Stimulated activated CD4-positive, alpha-beta T cell treated with anti-CD3 and anti-CD28 coated beads, TNF-alpha, amount 100 ng/mL, for 24 hours (primary cell): ENCODE data around the gene PSMC3IP.
"Not testable (repeated sequence)": the region's sequence is repeated elsewhere in the genome, so short reads cannot be mapped to it uniquely, and the experiment has no call there.

Experiments
- DNase-seq, 3 experiments: peaks; one replicate each; pipeline ENCODE4 v3.0.0-alpha.2; 2020; ENCODE audit warnings: low read depth in 3 of 3

Gene PSMC3IP, protein sequence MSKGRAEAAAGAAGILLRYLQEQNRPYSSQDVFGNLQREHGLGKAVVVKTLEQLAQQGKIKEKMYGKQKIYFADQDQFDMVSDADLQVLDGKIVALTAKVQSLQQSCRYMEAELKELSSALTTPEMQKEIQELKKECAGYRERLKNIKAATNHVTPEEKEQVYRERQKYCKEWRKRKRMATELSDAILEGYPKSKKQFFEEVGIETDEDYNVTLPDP

DNA sequence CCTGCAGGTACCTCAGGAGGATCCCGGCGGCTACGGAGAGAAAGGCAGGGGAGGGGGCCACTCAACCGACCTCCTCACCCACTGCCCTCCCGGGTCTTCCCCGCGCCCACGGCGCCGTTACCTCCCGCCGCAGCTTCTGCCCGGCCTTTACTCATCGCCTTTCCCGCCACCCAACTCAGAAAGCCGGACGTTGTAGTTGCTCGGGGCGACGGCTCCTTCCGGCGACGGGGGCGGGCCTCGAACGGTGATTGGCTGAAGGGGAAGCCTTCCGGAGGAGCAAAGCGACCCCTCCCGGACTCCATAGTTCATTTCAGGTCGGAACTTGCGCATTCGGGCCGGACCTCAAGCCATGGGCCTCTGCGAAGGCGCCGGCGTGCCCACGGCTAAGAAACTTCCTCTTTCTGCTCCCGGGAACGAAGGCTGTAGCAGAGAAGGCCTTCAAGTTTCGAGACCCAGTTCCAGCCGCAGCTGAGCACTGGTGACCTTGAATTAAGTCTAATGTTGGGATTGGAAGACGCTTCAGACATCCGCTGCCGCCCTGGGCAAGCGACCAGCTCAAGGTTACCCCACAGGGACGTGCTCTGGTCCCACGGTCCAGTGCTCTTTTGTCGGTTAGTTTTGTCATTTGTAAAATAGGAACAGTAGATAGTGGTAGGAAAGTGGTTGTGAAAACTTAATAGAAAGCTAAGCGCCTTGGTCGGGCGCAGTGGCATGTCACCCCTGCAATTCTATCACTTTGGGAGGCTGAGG, at the start of gene PSMC3IP:
Gene PSMC3IP (minus strand): TSS at position 198 of the 750 bp plus-strand sequence. CDS start 43 bp downstream, at position 155.
- DNase-seq, result peak; percentile 89 to 97 (median 90)

DNA sequence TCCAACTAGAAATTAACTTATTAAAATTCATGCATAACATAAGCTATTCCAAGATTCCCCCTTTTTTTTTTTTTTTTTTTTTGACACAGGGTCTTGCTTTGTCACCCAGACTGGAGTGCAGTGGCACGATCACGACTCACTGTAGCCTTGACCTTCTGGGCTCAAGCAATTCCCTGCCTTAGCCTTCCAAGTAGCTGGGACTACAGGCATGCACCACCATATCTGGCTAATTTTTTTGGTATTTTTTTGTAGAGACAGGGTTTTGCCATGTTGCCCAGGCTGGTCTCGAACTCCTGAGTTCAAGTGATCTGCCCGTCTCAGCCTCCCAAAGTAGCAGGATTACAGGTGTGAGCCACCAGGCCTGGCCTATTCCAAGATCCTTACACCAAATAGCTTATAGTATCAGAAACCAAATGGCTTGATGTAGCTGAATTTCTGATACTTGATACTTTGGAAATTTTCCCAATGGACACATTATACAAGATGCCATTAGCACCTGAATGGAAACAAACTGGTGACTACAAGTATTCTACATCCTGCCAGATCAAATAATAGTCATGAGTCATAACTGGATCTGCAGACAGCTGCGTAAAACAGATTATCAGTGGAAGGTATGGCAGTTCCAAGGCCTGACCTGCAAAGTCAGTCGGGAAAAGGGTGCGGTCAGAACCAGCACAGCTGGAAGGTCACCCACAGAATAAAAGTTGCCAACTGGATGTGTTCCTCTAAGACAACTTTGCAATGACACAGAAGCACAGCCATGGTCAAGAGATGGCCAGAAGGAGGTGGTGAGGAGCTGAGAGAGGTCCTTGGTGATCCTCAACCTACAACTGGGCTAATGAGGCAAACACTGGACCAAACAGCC, 46.4 kb upstream of the PSMC3IP start:
- DNase-seq, result no peak

DNA sequence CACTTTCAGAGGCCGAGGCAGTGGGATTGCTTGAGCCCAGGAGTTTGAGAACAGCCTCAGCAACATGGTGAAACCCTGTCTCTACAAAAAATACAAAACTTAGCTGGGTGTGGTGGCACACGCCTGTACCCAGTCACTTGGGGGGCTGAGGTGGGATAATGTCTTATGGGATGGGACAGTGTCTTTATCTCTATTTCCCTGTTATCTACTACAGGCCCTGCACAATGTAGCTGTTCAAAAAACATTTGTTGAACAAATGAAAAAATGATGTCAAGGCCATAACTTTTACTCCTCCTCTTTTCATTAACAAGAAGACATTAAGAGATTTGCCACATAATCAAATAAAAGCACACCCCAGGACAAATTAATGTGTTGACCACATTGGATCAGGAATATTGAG, 45.7 kb upstream of the PSMC3IP start:
- no peak for DNase-seq

DNA sequence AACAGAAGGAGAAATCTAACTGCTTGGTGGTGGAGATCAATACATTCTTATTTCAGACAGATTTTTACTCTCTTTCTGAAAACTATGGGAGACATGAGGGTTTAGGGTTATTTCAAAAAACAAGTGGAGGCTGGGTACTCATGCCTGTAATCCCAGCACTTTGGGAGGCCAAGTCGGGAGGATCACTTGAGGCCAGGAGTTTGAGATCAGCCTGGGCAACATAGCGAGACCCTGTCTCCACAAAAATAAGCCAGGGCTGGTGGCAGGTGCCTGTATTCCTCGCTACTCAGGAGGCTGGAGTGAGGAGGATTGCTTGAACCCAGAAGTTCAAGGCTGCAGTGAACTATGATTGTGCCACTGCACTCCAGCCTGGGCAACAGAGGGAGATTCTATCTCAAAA, 44.5 kb upstream of the PSMC3IP start:
- DNase-seq, result not testable (repeated sequence)

DNA sequence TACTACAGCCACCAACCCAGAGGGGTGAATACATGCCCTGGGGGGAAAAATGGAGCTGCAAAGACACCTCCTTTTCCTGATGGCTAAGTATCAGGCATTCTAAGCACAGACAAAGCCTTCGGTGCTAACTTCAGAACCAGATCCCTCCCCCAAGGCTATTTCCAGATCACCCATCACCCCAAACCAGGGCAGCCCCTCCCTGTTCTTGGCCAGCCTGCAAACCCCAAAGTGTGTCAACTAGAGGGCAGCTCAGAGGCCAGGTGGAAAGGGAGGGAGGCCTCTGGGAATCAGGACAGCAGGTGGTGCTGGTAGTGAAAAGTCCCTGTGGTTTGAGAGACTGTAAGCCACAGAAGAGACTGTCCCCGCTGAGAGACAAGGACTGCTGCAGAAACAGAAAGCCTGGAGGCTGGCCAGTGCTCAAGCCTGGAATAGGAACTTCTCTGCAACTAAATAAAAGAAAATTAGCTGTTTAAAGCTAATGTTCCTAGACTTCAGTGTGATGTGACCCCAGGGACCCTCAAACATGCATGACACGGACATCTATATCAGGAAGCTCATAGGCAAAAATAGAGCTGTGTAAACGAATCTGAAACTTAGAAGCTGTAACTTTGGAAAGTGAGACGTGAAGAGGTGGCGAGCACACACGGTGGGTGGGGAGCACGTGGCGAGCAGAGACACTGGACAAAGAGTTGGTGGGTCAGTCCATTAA, 41.1 kb upstream of the PSMC3IP start:
- DNase-seq, result no peak

DNA sequence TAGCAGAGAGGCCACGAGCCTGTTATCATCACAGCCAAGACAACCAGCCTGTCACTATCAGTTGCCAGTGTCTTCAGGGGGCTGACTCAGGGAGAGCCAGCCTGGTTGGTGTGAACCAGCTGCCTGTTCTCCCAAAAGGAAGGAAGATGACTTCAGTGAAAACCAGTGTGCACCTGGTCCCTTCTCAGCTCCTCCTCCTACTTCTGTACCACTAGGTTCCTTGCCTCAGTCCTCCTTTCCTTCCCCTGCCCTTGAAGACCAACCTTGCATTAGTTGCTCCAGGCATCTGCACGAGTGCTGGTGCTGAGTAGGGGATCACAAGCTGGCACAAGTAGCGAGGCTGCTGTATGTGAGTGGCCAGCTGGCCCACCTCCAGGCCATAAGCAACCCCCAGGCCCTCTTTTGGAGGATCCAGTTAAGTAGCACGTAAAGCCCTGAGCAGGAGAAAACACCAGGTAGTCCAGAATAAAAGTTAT, 40.5 kb upstream of the PSMC3IP start:
- no peak for DNase-seq

DNA sequence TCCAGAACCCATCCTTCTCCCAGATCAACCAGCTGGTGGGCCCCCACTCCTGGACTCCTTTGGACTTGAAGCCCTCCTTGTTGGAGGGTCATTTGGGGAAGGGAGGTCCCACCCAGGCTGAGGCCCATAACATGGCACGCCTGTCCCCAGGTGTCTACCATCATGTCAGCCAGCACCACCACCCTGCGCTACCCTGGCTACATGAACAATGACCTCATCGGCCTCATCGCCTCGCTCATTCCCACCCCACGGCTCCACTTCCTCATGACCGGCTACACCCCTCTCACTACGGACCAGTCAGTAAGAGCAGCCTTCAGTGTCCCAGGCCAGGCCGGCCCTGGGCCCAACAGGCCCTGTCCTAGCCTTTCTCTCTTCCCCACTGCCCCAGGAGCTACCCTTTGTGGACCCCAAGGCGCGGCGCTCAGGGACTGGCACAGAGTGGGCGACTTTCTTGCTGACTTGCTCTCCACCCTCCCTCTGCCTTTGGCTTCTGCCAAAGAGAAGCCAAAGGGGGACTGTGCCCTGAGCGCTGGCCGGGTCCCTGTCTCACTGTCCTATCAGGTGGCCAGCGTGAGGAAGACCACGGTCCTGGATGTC, 36.3 kb upstream of the PSMC3IP start:
- no peak for DNase-seq

DNA sequence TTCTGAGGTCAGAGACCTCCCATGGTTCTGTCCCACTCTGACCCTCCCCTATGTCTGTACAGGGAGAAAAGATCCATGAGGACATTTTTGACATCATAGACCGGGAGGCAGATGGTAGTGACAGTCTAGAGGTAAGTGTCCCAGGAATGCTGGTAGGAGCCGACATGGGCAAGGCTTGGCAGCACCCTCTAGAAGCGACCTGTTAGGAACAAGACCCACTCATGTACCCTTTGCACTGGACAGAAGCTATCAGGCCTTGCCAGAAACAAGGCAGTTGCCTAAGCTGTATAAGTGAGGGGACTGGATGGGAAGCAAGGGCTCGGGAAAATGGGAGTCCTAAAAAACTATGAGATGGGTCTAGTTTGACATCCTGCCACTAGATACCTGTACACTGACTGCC, 34.5 kb upstream of the PSMC3IP start:
- DNase-seq, result no peak

DNA sequence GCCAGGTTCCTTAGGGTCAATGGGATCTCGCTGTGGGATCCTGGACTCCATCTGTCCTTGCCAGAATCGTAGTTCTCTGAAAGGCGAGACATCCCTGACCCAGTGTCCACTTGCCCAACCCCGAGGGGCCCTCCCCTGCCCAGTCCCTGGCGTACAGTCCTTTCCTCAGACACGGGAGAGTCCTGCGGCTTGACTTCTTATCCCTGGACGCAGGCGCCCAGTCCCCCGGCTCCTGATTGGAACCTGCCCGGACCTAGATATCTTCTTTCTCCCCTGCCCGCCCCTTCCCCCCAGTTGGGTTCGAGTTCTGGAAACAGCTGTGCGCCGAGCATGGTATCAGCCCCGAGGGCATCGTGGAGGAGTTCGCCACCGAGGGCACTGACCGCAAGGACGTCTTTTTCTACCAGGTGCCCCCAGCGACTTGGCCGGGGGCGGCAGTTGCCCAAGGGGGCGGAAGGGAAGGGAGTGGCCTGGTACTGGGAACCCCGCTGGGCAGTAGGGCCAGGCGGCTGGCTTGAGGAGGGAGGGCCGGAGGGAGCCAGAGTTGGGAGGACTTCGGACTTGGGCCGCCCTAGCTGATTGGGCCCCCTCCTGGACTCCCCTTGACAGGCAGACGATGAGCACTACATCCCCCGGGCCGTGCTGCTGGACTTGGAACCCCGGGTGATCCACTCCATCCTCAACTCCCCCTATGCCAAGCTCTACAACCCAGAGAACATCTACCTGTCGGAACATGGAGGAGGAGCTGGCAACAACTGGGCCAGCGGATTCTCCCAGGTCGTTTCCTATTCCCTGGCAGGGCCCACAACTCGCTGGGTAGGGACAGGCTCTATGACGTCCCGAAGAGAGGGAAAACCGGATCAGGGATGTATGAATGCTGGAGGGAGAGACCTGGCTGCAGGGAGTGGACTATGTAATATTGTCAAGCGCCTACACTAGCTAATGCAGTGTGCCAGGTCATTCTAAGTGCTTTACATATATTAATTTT, 32.6 kb upstream of the PSMC3IP start:
- peak in 2 of 3 experiments; percentile 2 to 22 for DNase-seq

DNA sequence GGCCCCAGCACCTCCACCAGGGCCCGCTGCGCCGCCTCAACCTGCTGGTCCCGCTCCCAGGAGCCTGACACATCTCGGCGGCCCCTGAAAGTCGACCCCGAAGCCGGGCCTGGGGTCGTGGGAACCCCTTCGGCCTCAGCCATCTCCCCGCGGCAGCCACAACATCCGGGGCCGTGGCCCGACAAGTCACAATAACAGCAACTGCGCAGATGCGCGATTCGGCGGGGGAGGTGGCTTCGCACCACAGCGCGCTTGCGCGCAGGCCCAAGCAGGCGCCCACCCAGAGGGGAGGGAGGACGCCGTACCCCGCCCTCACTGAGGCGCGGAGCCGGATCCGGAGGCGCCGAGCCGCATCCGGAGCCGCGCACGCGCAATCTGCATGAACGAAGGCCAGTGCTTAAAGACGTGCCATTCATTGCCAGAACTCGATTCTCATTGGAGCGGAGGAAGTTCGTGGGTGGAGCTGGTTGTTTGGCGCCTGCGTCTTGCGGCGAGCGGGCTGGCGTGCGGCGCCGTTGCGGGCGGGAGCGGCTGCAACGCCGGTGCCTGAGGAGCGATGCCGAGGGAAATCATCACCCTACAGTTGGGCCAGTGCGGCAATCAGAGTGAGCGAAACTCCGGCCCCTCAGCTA, 31.8 kb upstream of the PSMC3IP start, which contains the start of the genes RETREG3 and TUBG1:
Gene RETREG3 (minus strand): TSS at position 193 of the 632 bp plus-strand sequence. CDS start 50 bp downstream, at position 143.
Gene TUBG1 (plus strand): TSS at position 502 of the 632 bp plus-strand sequence. CDS start 55 bp downstream, at position 557.
- peak; percentile 98 to 99 (median 98) for DNase-seq

DNA sequence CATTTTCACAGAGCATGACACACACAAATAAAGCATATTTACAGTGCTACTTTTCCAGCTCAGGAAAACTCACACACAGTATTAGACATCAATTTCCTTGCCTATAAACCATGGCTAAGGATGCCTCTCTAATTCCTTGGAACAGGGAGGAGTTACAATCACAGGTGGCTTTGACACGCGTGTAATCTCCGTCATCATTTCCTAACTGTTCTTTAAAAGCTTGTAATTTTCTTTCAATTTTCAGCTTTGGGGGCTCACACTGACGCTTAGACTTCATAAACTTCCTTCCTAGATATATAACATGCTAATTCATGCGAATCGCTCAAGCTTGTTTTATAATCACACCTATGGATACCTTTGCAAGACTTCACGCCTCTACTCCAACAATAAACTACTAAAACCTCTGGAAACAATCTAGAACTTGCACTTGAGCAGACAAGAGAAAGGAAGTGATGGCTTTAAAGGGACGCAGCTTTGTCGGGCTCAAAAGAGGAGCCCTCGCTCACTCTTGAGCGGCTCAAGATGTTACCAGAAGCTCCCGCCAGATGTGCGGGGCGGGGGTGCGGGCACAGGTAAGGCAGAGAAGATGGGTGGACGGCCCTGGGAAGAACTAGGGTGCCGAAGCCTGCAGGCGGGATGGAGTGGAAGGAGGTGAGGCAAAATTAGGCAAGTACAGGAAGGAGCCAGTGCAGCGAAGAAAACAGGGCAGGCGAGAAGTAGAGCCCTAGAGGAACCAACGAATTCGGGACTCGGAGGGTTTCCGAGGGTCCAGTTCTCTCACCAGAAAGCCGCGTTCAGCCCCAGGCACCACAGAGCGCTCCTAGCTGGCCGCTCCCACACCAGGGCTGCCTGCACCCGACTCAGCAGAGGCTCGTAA, 31.0 kb upstream of the PSMC3IP start:
- DNase-seq, result peak in 1 of 3 experiments; percentile 13

DNA sequence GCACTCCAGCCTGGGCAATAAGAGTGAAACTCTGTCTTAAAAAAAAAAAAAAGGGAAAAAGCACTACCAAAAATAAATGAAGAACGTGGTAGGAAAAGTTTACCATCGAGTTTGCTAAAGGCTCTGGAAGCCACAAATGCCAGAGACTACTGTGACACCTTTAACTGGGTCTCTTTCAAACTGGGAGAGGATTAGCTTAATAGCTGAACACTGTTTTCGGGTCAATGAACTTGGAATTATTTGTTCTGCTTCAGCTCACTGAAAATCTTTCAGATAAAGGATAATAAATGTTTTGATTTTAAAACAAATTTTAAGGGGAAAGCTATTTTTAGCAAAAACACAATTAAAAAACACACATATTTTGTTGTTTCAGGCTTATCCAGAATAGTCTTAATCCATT, 30.2 kb upstream of the PSMC3IP start:
- DNase-seq, result no peak

DNA sequence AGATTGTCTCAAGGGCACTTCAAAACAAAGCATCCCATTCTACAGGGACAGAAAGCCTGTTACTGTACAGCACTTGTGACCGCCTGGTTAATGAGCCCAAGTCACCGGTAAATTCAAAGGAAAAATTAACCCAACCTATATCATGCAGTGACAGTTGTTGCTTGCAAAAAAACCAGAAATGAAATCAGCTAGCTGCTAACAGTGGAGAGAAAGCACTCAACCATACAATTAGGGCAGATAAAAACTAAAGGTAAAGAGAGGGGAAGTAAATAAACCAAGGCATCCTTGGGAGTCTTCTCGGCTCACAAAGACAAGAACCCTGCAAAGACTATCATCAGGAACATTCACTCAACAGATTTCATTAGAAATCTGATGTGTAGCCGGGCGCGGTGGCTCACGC, 25.8 kb upstream of the PSMC3IP start:
- no peak for DNase-seq

DNA sequence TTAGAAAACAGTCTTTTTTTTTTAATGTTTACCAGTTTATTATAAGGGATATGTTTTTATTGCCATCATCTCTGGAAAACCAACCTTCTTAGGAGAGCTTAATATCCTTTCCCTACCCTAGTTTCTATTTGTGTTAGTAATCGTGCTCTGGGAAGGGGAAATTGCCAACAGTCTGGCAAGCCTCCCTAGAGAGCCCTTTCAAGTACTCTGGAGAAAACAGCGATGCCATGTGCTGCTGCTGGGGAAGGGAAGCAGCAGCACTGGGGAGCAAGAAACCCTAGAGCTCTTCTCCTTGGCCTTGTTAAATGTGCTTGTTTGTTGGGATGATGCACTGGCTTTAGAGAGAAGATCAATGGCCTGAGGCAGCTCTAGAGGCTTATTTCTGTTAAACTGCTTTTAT, 21.4 kb upstream of the PSMC3IP start:
- DNase-seq, result no peak

DNA sequence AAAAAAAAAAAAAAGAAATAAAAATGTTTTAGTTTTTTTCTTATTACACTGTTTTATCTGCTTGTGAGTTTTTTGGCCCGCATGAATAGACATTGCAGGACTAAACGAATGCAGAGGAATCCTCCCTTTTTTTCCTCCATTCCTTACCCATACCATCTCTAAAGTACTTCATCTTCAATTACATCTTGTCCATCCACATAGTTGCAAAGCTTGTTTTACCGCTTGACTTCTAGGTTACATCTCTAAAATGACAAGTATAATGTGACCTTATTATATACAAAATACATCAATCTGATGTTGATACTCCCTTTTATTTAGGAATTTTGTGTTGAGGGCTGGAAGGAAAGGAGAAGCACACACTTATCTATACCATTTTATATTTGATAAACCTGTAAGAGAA, 18.9 kb upstream of the PSMC3IP start:
- no peak for DNase-seq

DNA sequence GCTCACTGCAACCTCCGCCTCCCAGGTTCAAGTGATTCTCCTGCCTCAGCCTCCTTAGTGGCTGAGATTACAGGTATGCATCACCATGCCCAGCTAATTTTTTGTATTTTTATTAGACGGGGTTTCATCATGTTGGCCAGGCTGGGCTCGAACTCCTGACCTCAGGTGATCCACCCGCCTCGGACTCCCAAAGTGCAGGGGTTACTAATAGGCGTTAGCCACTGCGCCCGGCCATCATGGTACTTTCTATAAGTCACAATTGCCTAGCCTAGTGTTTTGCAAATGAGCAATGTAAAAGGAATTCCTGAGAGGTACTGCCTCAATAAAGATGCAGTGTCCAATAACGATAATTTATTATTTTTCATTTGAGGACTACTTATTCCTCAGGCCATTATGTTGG, 13.9 kb upstream of the PSMC3IP start:
- DNase-seq, result no peak

DNA sequence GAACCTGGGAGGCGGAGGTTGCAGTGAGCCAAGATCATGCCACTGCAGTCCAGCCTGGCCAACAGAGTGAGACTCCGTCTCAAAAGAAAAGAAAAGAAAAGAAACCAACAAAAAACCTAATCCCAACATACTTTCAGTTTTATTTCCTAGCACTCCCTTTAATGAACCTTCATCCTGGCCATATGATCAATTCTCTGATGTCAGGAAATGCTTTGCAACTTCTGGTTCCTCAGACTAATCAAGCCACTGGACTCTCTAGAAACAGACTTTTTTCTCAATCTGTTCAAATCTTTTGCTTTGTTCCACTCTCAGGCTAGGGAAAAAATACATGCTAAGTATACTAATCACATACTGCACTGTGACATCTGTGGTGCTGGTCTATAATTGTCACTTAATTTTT, 13.4 kb upstream of the PSMC3IP start:
- no peak for DNase-seq

DNA sequence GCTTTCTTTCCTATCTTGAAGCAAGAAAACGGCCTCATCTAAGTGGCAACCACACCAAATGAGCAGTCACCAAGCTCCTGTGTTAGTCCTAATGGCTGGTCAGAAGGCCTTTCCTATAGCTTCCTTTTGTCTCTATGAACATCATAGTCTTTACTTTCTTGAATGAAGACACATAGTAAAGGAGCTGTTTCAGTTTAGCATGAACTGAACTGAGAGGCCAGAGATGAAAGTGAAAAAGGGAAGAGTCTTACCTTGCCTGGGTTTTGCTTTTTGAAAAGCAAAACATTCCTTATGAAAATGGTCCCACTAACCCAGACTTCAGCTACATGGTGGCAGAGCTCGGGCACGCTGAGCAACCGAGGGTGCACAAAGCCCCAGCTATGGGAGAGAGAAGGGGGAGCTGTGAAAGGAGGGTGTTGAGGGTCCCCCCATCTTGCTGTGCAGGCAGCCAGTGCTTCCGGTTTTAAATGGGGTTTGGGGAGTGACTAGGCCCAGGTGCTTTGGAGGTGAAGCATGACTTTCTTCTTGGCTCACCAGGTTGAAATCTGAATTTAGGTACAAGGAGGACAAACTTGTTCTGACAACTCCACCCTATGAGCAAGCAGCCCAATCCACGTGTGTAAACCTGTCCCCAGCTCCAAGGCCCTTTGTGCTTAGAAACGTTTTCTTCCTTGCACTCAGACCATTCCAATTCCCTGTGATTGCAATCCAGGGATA, 9.1 kb upstream of the PSMC3IP start:
- no peak for DNase-seq
